Measurements from ENCODE around the gene SPTBN4.

- TF ChIP-seq CTCF (IDR thresholded peaks at IDR 0.05; ENCODE audit: insufficient read depth, low read depth, low read length) (no peak), EZH2 (IDR thresholded peaks at IDR 0.05; ENCODE audit: insufficient read depth, low read length) (no peak)
Measured at GRCh38 chr19:40446263-40446784, 20.5 kb upstream of the SPTBN4 start.

Measured in astrocyte (in vitro differentiated cells and primary cell).